ENCODE data around the gene SPSB1. TPM values are rescaled to one million over a fixed set of nuclear protein-coding genes. Genes with fewer than 3 reads are reported as not detected.
A peak's percentile ranks its signal among the peaks of the same experiment; 100 is the strongest.

Gene SPSB1
- total and polyA plus RNA-seq, 2 experiments from 2014 or later: 2.4 to 6.8 TPM

DNA sequence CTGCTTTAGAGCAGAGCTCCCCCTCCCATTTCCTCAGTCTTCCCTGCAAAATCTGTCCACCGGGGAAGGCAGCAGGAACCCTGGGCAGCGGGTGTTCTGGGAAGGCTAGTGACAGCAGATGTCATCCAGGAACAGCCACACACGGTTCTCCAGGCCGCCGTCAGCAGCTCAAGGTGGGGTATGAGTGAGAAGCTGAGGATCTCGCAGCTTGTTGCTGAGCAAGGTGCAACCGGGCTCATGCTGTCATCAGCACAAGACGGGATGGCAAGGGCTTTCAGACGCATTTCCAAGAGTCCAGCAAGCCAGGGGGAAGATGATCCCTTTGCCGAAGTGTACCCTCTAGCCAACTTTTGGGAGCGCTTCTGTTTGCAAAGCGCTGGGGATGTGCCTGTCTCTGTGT lies 23.0 kb upstream of the SPSB1 start (continued):
- TF ChIP-seq, protein P1, sequence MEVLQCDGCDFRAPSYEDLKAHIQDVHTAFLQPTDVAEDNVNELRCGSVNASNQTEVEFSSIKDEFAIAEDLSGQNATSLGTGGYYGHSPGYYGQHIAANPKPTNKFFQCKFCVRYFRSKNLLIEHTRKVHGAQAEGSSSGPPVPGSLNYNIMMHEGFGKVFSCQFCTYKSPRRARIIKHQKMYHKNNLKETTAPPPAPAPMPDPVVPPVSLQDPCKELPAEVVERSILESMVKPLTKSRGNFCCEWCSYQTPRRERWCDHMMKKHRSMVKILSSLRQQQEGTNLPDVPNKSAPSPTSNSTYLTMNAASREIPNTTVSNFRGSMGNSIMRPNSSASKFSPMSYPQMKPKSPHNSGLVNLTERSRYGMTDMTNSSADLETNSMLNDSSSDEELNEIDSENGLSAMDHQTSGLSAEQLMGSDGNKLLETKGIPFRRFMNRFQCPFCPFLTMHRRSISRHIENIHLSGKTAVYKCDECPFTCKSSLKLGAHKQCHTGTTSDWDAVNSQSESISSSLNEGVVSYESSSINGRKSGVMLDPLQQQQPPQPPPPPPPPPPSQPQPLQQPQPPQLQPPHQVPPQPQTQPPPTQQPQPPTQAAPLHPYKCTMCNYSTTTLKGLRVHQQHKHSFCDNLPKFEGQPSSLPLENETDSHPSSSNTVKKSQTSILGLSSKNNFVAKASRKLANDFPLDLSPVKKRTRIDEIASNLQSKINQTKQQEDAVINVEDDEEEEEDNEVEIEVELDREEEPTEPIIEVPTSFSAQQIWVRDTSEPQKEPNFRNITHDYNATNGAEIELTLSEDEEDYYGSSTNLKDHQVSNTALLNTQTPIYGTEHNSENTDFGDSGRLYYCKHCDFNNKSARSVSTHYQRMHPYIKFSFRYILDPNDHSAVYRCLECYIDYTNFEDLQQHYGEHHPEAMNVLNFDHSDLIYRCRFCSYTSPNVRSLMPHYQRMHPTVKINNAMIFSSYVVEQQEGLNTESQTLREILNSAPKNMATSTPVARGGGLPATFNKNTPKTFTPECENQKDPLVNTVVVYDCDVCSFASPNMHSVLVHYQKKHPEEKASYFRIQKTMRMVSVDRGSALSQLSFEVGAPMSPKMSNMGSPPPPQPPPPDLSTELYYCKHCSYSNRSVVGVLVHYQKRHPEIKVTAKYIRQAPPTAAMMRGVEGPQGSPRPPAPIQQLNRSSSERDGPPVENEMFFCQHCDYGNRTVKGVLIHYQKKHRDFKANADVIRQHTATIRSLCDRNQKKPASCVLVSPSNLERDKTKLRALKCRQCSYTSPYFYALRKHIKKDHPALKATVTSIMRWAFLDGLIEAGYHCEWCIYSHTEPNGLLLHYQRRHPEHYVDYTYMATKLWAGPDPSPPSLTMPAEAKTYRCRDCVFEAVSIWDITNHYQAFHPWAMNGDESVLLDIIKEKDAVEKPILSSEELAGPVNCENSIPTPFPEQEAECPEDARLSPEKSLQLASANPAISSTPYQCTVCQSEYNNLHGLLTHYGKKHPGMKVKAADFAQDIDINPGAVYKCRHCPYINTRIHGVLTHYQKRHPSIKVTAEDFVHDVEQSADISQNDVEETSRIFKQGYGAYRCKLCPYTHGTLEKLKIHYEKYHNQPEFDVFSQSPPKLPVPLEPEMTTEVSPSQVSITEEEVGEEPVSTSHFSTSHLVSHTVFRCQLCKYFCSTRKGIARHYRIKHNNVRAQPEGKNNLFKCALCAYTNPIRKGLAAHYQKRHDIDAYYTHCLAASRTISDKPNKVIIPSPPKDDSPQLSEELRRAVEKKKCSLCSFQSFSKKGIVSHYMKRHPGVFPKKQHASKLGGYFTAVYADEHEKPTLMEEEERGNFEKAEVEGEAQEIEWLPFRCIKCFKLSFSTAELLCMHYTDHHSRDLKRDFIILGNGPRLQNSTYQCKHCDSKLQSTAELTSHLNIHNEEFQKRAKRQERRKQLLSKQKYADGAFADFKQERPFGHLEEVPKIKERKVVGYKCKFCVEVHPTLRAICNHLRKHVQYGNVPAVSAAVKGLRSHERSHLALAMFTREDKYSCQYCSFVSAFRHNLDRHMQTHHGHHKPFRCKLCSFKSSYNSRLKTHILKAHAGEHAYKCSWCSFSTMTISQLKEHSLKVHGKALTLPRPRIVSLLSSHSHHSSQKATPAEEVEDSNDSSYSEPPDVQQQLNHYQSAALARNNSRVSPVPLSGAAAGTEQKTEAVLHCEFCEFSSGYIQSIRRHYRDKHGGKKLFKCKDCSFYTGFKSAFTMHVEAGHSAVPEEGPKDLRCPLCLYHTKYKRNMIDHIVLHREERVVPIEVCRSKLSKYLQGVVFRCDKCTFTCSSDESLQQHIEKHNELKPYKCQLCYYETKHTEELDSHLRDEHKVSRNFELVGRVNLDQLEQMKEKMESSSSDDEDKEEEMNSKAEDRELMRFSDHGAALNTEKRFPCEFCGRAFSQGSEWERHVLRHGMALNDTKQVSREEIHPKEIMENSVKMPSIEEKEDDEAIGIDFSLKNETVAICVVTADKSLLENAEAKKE (CRISPR knock-in tag; IDR thresholded peaks at IDR 0.05): no peak
- TF ChIP-seq JUNB (IDR thresholded peaks at IDR 0.05; ENCODE audit: unreplicated experiment) (no peak), POLR2AphosphoS5 (IDR thresholded peaks at IDR 0.05; ENCODE audit: low read depth) (no peak)
- TF ChIP-seq, protein P2, sequence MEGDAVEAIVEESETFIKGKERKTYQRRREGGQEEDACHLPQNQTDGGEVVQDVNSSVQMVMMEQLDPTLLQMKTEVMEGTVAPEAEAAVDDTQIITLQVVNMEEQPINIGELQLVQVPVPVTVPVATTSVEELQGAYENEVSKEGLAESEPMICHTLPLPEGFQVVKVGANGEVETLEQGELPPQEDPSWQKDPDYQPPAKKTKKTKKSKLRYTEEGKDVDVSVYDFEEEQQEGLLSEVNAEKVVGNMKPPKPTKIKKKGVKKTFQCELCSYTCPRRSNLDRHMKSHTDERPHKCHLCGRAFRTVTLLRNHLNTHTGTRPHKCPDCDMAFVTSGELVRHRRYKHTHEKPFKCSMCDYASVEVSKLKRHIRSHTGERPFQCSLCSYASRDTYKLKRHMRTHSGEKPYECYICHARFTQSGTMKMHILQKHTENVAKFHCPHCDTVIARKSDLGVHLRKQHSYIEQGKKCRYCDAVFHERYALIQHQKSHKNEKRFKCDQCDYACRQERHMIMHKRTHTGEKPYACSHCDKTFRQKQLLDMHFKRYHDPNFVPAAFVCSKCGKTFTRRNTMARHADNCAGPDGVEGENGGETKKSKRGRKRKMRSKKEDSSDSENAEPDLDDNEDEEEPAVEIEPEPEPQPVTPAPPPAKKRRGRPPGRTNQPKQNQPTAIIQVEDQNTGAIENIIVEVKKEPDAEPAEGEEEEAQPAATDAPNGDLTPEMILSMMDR (conservative IDR thresholded peaks at IDR 0.05; ENCODE audit: low read depth in 2 of 2): no peak

DNA sequence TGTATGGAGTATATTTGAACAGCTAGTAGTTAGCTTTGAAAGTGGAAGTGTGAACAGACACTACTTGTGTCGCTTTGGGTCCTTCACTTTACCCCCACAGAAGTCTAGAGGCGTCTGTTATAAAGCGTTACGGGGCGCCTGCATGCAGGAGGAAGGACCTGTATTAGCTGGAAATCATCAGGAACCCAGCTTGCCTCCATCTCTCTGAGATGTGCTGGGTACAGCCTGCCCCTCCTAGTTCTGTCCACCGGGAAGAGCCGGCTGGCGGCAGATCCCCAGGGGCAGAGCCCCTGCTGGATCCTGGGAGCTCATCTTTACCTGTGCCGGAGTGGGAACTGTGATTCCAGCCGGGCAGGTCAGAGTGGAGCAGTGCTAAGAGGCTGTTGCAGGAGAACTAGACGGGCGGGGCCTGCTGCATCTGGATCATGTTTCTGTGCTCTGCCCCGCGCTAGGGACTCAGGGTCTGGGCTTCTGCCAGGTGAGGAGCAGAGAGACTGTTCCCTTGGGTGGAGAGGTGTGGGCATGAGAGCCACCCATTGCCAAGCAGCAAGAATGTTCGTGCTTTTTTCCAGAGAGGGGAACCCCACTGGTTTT lies 22.3 kb upstream of the SPSB1 start:
- ATAC-seq (peak; percentile 64), DNase-seq (ENCODE audit: low spot score) (no peak)
- no peak overlapping the region for H2AFZ ChIP-seq
- no peaks in the 10 kb centered on the region for H3K27me3 ChIP-seq (ENCODE audit: insufficient read depth)
- H3K27ac ChIP-seq (ENCODE audit: low read depth): no peak overlapping the region
- H3K4me1 ChIP-seq (ENCODE audit: insufficient read depth): peaks cover 4% of the 10 kb centered on the region; the same call in 1 of the 2 replicates
- no peaks in the 10 kb centered on the region for H4K20me1 ChIP-seq (replicated peaks; ENCODE audit: insufficient read depth)
- Mint-ChIP-seq H3K9me3 (no peaks in the 10 kb centered on the region), H3K4me3 (no peak overlapping the region), H3K27me3 (ENCODE audit: insufficient read depth, low read depth, poor library complexity) (peaks cover 13% of the 10 kb centered on the region), H3K36me3 (ENCODE audit: low read depth) (no peaks in the 10 kb centered on the region), H3K4me1 (peaks cover 19% of the 10 kb centered on the region), H3K27ac (peak overlapping the region; percentile 83; the same call in 1 of the 2 replicates)
- H3K4me3 ChIP-seq: no peak overlapping the region
- H3F3A ChIP-seq (replicated peaks; ENCODE audit: low read depth): no peaks in the 10 kb centered on the region
- no peak overlapping the region for H3K4me2 ChIP-seq
- no peaks in the 10 kb centered on the region for H3K9me2 ChIP-seq (ENCODE audit: insufficient read depth)
- H3K36me3 ChIP-seq (ENCODE audit: insufficient read depth): no peaks in the 10 kb centered on the region
- no peaks in the 10 kb centered on the region for H3K79me2 ChIP-seq (replicated peaks; ENCODE audit: insufficient read depth)
- TF ChIP-seq STAT1 (IDR thresholded peaks at IDR 0.05; ENCODE audit: unreplicated experiment) (no peak), CREB1 (CRISPR knock-in tag; IDR thresholded peaks at IDR 0.05; ENCODE audit: low read depth) (no peak), EZH2phosphoT487 (IDR thresholded peaks at IDR 0.05; ENCODE audit: unreplicated experiment) (no peak)
- TF ChIP-seq, protein P1 (CRISPR knock-in tag; IDR thresholded peaks at IDR 0.05): no peak

Data from GM23338 (cell line).